Thyroid gland (tissue), 4 donors: ENCODE measurements around the gene FAM135A.

Source experiments
- POLR2A ChIP-seq, 2 donors: fragments of 450-650 bp; IDR thresholded peaks; one replicate each; pipeline ENCODE4 v1.6.1; 2017; ENCODE audit warnings: antibody characterized with exemption in 2 of 2, mild to moderate bottlenecking in 2 of 2, moderate library complexity in 1 of 2
- TF ChIP-seq, protein P1 (sequence below), 6 experiments: fragments of 200-600 bp in 3 of 6; fragments of 450-650 bp in 3 of 6; sonication (generic) in 3 of 6; IDR thresholded peaks; one replicate each; pipeline ENCODE4 v1.5.1; 2016 to 2019; ENCODE audit warnings: antibody characterized with exemption in 6 of 6, mild to moderate bottlenecking in 2 of 6, inconsistent platforms in 1 of 6, moderate library complexity in 1 of 6

GRCh38 chr6:70413992-70414494, 735 bp downstream of the FAM135A start:
- TF ChIP-seq, protein P1, sequence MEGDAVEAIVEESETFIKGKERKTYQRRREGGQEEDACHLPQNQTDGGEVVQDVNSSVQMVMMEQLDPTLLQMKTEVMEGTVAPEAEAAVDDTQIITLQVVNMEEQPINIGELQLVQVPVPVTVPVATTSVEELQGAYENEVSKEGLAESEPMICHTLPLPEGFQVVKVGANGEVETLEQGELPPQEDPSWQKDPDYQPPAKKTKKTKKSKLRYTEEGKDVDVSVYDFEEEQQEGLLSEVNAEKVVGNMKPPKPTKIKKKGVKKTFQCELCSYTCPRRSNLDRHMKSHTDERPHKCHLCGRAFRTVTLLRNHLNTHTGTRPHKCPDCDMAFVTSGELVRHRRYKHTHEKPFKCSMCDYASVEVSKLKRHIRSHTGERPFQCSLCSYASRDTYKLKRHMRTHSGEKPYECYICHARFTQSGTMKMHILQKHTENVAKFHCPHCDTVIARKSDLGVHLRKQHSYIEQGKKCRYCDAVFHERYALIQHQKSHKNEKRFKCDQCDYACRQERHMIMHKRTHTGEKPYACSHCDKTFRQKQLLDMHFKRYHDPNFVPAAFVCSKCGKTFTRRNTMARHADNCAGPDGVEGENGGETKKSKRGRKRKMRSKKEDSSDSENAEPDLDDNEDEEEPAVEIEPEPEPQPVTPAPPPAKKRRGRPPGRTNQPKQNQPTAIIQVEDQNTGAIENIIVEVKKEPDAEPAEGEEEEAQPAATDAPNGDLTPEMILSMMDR (IDR thresholded peaks at IDR 0.05) = no peak
- TF ChIP-seq POLR2A (IDR thresholded peaks at IDR 0.05) = no peak
